GM10266 (cell line): ENCODE measurements around the gene SMURF2.
"Not testable (repeated sequence)": the region's sequence is repeated elsewhere in the genome, so short reads cannot be mapped to it uniquely, and the experiment has no call there.

Experiments
- DNase-seq: peaks from one replicate; pipeline ENCODE4 v3.0.0; 2012; ENCODE audit errors: extremely low spot score
- CTCF ChIP-seq: IDR thresholded peaks from 2 replicates; pipeline ENCODE4 v1.5.1; 2012; ENCODE audit warnings: mild to moderate bottlenecking, low read depth; ENCODE audit not compliant: control insufficient read depth, insufficient read depth; ENCODE audit errors: missing control alignments

Gene SMURF2

GRCh38 chr17:64662774-64663367 is 764 bp upstream of the SMURF2 start:
- DNase-seq: no peak
- TF ChIP-seq CTCF: no peak

GRCh38 chr17:64661726-64661975 is 456 bp downstream of the SMURF2 start:
- no peak for DNase-seq
- no peak for TF ChIP-seq CTCF

GRCh38 chr17:64660978-64661725 is 955 bp downstream of the SMURF2 start:
- peak; percentile 12 for DNase-seq

GRCh38 chr17:64660195-64660977 is 1.7 kb downstream of the SMURF2 start:
- not testable (repeated sequence) for DNase-seq

GRCh38 chr17:64658931-64659330 is 3.2 kb downstream of the SMURF2 start:
- no peak for DNase-seq
- no peak for TF ChIP-seq CTCF

- no peak for TF ChIP-seq CTCF
- no peak for DNase-seq
Observed at GRCh38 chr17:64657610-64658125, 4.4 kb downstream of the SMURF2 start.

GRCh38 chr17:64655704-64656103 is 6.4 kb downstream of the SMURF2 start:
- no peak for DNase-seq
- TF ChIP-seq CTCF: no peak

- no peak for TF ChIP-seq CTCF
- DNase-seq: no peak
Observed at GRCh38 chr17:64653985-64654355, 8.1 kb downstream of the SMURF2 start.
